Mesodermal cell (in vitro differentiated cells): ENCODE results near the gene FOXD4L1. TPM values are rescaled to one million over a fixed set of nuclear protein-coding genes. Genes with fewer than 3 reads are reported as not detected.
A peak's percentile ranks its signal among the peaks of the same experiment; 100 is the strongest.
"Not testable (repeated sequence)": the region's sequence is repeated elsewhere in the genome, so short reads cannot be mapped to it uniquely, and the experiment has no call there.

Experiments used
- H3K27ac ChIP-seq: 2 replicates; pipeline ENCODE4 v1.7.0; 2013; ENCODE audit warnings: mild to moderate bottlenecking, low read depth, low read length, moderate library complexity; ENCODE audit not compliant: severe bottlenecking
- H3K36me3 ChIP-seq: 2 replicates; pipeline ENCODE4 v1.7.1; 2013; ENCODE audit warnings: mild to moderate bottlenecking, low read length, moderate library complexity; ENCODE audit not compliant: control insufficient read depth, insufficient read depth
- H3K4me1 ChIP-seq: one replicate; pipeline ENCODE4 v1.7.1; 2013; ENCODE audit warnings: mild to moderate bottlenecking, low read length; ENCODE audit not compliant: insufficient read depth, control insufficient read depth, poor library complexity, severe bottlenecking
- H3K4me3 ChIP-seq: 2 replicates; pipeline ENCODE4 v1.7.0; 2013; ENCODE audit warnings: low read length, control low read depth, mild to moderate bottlenecking; ENCODE audit not compliant: insufficient read depth, poor library complexity, severe bottlenecking; ENCODE audit errors: extremely low read depth
- H3K9me3 ChIP-seq: 2 replicates; pipeline ENCODE4 v1.7.1; 2013; ENCODE audit warnings: mild to moderate bottlenecking, low read length, moderate library complexity; ENCODE audit not compliant: control insufficient read depth
- WGBS, 2 experiments: methylation state at CpG; one replicate each; pipeline ENCODE4 v1.1.5; 2013; ENCODE audit warnings: missing lambda C conversion rate in 2 of 2; ENCODE audit not compliant: insufficient coverage in 2 of 2; 5-methylcytosine and 5-hydroxymethylcytosine counted together
- polyA plus RNA-seq, 2 experiments: library from polyadenylated mRNA; stranded (reverse); fragments of 50-300 nt; gene quantifications; one replicate each; pipeline ENCODE4 v1.2.3, GENCODE V29; 2013

Gene FOXD4L1
- not detected for polyA plus RNA-seq (2013, experiment 1 of 2)
- polyA plus RNA-seq (2013, experiment 2 of 2): not detected

DNA sequence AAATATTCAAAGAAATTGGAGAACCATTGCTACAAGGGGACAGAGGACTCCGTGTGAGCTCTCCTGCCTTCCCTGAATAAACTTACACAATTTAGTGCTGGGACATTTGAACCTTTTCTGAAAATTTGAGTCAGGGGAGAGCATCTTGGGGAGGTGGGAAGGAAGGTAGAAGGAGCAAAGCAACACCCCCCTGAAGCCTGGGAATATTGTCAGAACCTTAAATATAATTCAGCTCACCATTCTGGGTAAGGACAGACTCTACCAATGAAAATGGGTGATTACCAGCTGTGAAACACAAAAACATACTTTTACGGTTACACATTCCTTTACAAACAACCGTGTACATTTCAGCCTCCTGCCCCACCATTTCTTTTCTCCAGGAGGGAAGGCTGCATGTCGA, at the start of gene FOXD4L1:
Gene FOXD4L1, plus strand, starts transcription at position 301 of the 400 bp plus-strand sequence. CDS start 592 bp downstream, outside the sequence.
- WGBS, 2 experiments: no CpG with 5 or more reads among the region's 4 CpGs
- H3K4me3 ChIP-seq, H3K9me3 ChIP-seq, H3K27ac ChIP-seq, H3K36me3 ChIP-seq, H3K4me1 ChIP-seq: not testable (repeated sequence)

DNA sequence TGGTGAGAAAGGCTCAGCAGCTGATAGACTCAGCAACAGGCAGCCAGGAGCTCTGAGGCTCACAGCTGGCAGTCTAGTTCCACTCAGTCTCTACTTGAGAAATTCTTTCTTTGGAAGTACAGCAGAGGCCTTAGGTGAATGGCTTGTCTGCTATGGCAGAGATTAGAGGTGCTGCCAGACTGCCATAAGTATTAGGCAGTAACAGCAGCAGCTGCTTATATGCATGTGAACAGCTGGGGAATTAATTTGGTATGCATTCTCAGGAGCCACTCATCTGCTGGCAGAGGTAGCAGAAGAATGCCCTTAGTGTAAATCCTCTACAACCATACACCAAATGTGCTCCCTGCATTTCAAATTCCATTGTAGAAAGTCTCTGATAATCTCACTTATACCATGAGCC, 32.7 kb upstream of the FOXD4L1 start:
- H3K4me3 ChIP-seq, H3K27ac ChIP-seq, H3K4me1 ChIP-seq, H3K36me3 ChIP-seq, H3K9me3 ChIP-seq: not testable (repeated sequence)

DNA sequence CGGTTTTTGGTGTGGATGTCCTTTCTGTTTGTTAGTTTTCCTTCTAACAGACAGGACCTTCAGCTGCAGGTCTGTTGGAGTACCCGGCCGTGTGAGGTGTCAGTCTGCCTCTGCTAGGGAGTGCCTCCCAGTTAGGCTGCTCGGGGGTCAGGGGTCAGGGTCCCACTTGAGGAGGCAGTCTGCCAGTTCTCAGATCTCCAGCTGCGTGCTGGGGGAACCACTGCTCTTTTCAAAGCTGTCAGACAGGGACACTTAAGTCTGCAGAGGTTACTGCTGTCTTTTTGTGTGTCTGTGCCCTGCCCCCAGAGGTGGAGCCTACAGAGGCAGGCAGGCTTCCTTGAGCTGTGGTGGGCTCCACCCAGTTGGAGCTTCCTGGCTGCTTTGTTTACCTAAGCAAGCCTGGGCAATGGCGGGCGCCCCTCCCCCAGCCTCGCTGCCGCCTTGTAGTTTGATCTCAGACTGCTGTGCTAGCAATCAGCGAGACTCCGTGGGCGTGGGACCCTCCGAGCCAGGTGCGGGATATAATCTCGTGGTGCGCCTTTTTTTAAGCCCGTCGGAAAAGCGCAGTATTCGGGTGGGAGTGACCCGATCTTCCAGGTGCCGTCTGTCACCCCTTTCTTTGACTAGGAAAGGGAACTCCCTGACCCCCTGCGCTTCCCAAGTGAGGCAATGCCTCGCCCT, 21.6 kb upstream of the FOXD4L1 start:
- not testable (repeated sequence) for H3K27ac ChIP-seq, H3K9me3 ChIP-seq, H3K36me3 ChIP-seq, H3K4me3 ChIP-seq, H3K4me1 ChIP-seq
- WGBS, 2 experiments: 20 to 81% methylated on average over 1 to 6 of the region's 24 CpGs

DNA sequence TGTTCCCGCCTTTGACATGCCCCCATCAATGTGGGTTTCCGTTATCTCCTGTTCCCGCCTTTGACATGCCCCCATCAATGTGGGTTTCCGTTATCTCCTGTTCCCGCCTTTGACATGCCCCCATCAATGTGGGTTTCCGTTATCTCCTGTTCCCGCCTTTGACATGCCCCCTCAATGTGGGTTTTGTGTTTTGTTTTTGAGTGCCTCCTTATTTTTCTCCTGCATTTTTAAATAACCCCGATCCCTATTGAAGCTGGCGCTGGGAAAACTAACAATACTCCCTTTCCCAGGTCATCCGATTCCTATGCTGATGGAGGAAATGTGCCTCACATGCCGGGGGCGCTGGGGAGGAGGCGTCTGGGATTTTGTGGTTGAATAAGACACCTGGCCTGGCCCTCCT, 1.9 kb upstream of the FOXD4L1 start:
- H3K27ac ChIP-seq, H3K9me3 ChIP-seq, H3K4me3 ChIP-seq, H3K4me1 ChIP-seq, H3K36me3 ChIP-seq: not testable (repeated sequence)
- no CpG with 5 or more reads among the region's 13 CpGs for WGBS, 2 experiments

DNA sequence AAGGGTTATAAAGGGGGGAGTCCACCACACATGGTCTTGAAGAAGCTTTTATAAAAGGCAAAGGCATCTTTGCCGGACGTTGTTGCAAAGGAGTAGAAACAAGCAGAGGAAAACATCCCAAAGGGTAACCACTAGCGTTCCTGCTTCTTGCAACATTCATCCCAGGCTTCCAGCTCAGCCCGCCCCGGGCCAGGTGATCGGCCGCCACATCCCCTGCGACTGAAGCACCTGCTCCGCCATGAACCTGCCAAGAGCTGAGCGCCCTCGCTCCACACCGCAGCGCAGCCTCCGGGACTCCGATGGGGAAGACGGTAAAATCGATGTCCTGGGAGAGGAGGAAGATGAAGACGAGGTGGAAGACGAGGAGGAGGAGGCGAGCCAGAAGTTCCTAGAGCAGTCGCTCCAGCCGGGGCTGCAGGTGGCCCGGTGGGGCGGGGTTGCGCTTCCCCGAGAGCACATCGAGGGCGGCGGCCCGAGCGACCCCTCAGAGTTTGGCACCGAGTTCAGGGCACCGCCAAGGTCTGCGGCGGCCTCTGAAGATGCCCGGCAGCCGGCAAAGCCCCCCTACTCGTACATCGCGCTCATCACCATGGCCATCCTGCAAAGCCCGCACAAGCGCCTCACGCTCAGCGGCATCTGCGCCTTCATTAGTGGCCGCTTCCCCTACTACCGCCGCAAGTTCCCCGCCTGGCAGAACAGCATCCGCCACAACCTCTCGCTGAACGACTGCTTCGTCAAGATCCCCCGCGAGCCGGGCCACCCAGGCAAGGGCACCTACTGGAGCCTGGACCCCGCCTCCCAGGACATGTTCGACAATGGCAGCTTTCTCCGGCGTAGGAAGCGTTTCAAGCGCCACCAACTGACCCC, 787 bp downstream of the FOXD4L1 start:
- H3K4me3 ChIP-seq, H3K36me3 ChIP-seq, H3K4me1 ChIP-seq, H3K9me3 ChIP-seq, H3K27ac ChIP-seq: not testable (repeated sequence)
- 0% methylated on average over 1 of the region's 62 CpGs; no CpG with 5 or more reads in 1 of the 2 experiments for WGBS, 2 experiments

DNA sequence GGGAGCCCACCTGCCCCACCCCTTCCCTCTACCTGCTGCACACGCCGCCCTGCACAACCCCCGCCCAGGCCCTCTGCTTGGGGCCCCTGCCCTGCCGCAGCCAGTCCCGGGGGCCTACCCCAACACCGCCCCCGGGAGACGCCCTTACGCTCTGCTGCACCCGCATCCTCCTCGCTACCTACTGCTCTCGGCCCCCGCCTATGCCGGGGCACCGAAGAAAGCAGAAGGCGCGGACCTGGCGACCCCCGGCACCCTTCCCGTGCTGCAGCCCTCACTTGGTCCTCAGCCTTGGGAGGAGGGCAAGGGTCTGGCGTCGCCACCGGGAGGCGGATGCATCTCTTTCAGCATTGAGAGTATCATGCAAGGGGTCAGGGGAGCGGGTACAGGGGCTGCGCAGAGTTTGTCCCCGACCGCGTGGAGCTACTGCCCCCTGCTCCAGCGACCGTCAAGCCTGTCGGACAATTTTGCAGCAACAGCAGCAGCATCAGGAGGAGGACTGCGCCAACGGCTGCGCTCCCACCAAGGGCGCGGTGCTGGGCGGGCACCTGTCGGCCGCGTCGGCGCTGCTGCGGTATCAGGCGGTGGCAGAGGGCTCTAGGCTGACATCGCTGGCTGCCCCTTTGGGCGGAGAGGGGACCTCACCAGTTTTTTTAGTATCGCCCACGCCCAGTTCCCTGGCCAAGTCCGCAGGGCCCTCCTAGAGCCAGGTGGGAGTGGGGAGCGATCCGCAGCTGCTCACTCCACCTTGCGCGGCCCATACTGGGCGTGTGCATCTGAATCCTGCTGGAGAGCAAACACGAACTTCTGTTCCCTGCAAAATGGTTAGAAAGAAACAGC, 1.6 kb downstream of the FOXD4L1 start:
- not testable (repeated sequence) for H3K9me3 ChIP-seq, H3K4me1 ChIP-seq, H3K36me3 ChIP-seq, H3K4me3 ChIP-seq, H3K27ac ChIP-seq
- WGBS, 2 experiments: 0% methylated on average over 1 of the region's 56 CpGs; no CpG with 5 or more reads in 1 of the 2 experiments

DNA sequence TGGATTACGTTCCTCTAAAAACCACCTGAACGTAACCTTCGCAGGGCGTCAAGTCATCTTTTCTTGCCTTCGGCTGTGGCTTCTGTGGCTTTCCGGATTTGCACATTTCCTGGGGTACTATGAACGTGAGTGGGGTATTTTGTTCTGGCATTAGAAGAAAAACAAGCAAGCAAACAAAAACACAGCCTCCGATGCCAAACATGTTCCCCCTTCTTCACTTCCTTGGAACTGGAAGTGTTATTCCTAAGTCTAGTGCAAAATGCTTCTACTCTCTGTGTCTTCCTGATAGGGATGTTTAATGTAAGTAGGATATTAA, 2.2 kb downstream of the FOXD4L1 start:
- WGBS, 2 experiments: no CpG with 5 or more reads among the region's 8 CpGs
- H3K36me3 ChIP-seq, H3K9me3 ChIP-seq, H3K4me1 ChIP-seq, H3K4me3 ChIP-seq, H3K27ac ChIP-seq: not testable (repeated sequence)

DNA sequence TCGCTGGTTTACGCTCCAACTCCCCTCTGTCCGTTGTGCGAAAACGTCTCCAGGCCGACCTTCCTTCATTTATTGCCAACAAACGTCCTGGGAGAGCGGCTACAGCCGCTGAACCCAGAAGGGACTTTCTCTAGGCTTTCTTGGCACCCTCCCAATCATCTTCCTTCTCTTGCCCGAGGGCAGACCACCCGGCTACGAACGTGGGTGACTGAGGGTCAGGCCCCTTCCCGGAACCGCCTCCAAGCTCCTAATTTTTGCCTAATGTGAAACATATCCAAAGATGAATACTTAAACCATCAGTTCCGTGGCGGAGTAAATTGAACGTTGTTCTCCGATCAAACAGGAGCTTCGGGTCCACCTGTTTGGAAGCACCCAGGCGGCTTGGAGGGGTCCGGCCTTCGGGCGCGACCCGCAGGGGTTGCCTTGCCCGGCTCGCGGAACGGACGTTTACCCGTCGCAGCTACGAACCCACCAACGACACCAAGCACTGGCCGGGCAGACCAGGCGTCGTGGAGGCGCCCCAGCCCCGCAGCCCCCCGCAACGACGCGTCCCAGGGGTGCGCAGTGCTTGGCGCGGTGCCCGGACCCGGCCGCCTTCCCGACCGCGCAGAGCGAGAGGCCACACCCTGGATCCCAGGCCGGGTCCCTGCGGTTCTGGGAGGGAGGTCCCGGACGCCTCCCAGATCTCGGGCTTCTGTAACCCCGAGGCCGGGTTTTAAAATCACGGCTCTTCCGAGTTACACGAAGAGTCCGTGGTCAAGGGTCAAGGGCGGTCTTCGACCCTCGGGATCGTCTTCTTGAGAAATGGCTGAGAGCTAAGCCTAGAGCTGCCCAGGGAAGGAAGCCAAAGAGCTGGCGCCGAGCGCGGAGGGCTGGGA, 4.0 kb downstream of the FOXD4L1 start:
- not testable (repeated sequence) for H3K36me3 ChIP-seq, H3K27ac ChIP-seq, H3K9me3 ChIP-seq, H3K4me1 ChIP-seq, H3K4me3 ChIP-seq
- WGBS, 2 experiments: 0 to 11% methylated on average over 5 to 6 of the region's 73 CpGs

DNA sequence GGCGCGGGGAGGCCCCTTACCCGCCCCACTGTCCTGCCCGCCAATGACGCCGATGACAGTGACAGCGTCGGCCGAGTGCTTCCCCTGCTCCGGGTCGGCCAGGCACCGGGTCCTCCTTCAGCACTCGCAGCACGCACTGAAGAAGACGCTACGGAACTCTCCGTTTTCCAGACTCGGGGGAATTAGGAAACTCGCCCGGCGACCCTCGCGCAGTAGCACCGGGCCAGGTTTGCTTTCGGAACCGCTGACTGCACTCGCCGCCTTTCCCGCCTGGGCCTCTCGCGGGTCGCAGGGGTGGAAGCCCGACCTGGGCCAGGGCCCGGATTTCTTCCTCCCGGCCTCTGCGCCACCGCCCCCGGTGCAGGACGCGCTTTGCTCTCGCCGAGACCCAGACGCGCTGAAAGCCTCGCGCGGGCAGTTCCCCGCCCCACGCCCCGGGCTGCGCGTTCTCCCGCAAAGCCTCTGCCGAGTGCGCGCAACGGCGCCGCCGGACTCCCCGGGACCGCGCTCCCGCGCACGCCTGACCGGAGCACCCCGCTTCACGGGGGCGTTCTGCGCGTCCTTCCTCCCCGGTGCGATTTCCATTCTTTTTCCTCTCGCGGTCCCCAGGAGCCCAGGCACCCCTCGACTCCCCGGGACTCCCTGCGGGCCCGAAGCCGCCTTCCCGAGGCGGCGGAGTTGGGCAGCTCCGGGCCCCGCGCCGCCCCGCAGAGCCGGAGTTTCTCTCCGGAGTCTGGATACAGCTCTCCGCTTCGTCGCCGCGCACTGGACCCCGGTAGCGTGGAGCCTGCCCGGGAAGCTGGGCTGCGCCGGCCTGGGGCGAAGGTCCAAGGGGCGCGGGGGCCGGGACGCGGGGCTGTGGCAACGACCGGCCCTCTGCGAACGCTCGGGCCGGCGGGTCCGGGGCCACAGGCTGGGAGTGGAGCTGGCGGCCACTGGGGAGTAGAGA, 4.9 kb downstream of the FOXD4L1 start:
- not testable (repeated sequence) for H3K9me3 ChIP-seq, H3K4me1 ChIP-seq, H3K36me3 ChIP-seq, H3K27ac ChIP-seq
- 0% methylated on average over 28 to 30 of the region's 116 CpGs for WGBS, 2 experiments
- peak overlapping the region; percentile 18 for H3K4me3 ChIP-seq
